K562 treated with DMSO at 1 percent for 4 hours (cell line): ENCODE results near the gene AK6. TPM values are rescaled to one million over a fixed set of nuclear protein-coding genes. Genes with fewer than 3 reads are reported as not detected.

ENCODE experiments used
- total RNA-seq: library from RNA; unstranded; fragments of 300-600 nt; gene quantifications from 2 replicates; pipeline ENCODE4 v1.2.3, GENCODE V29; 2022; ENCODE audit not compliant: insufficient read depth

AK6 gene
- 38.3 and 57.1 TPM in 2 replicates for total RNA-seq

GRCh38 chr5:69369340-69370121 lies at the start of gene AK6, which contains the start of the genes RAD17 and TAF9:
Gene AK6, minus strand, starts transcription at chr5:69369520. Its CDS starts 30 bp downstream, at chr5:69369490.
Gene RAD17, plus strand, starts transcription at chr5:69369818. Its CDS starts 2,391 bp downstream, at chr5:69372209.
Gene TAF9, minus strand, starts transcription at chr5:69369520. Its CDS starts 3,783 bp downstream, at chr5:69365737.

GRCh38 chr5:69414885-69415583 lies 45.7 kb upstream of the AK6 start, which contains the start of gene MARVELD2:
Gene MARVELD2, plus strand, starts transcription at chr5:69415116. Its CDS starts 4,270 bp downstream, at chr5:69419386.

Other genes with a start within 250 kb of the AK6 start
- 118 and 138 TPM in 2 replicates for gene CCNB1, start 202.4 kb downstream of the AK6 start, total RNA-seq
- gene CENPH, start 179.9 kb downstream of the AK6 start, total RNA-seq, result 76.3 and 78.9 TPM in 2 replicates
- 40.0 and 42.2 TPM in 2 replicates for gene CDK7, start 134.6 kb downstream of the AK6 start, total RNA-seq
- gene CCDC125, start 36.7 kb downstream of the AK6 start, total RNA-seq, result 2.8 and 3.1 TPM in 2 replicates
- 128 and 137 TPM in 2 replicates for gene TAF9, start within 50 bp of the AK6 start, total RNA-seq
- 18.1 and 31.1 TPM in 2 replicates for gene RAD17, start 298 bp upstream of the AK6 start, total RNA-seq
- 0.21 TPM in 1 of 2 replicates, not detected in the other for gene MARVELD2, start 45.6 kb upstream of the AK6 start, total RNA-seq
- gene OCLN, start 123.3 kb upstream of the AK6 start, total RNA-seq, result 0.21 TPM in 1 of 2 replicates, not detected in the other
- gene GTF2H2C, start 190.7 kb upstream of the AK6 start, total RNA-seq, result 16.6 and 17.1 TPM in 2 replicates